Caco-2 (cell line): ENCODE measurements around the gene TXNDC16. TPM values are rescaled to one million over a fixed set of nuclear protein-coding genes. Genes with fewer than 3 reads are reported as not detected.
"Not testable (repeated sequence)": the region's sequence is repeated elsewhere in the genome, so short reads cannot be mapped to it uniquely, and the experiment has no call there.

Experiments
- BruUV-seq: library from RNA; stranded (reverse); fragments of 400-500 nt; replicated peaks from 2 replicates; lab custom pipeline; 2021; lab: Mats Ljungman, UMichigan
- CTCF ChIA-PET: fragments of 300-600 bp; sonication (Branson Sonifier 250); formaldehyde crosslinking; loops from one replicate; lab custom pipeline; 2022; ENCODE audit warnings: antibody characterized with exemption; lab: Charles Lee
- POLR2A ChIA-PET: fragments of 300-600 bp; sonication (Branson Sonifier 250); formaldehyde crosslinking; loops from one replicate; lab custom pipeline; 2022; ENCODE audit warnings: antibody characterized with exemption; lab: Charles Lee
- DNase-seq, 2 experiments: peaks; one replicate each; pipeline versions ENCODE4 v3.0.0 to v3.0.0-alpha.2; 2020 to 2022
- H3K27me3 ChIP-seq: replicated peaks from 2 replicates; pipeline ENCODE4 v1.6.0; 2011; ENCODE audit warnings: low read length; ENCODE audit not compliant: control insufficient read depth, insufficient read depth
- H3K36me3 ChIP-seq: 2 replicates; pipeline ENCODE4 v1.5.1; 2011; ENCODE audit warnings: low read length; ENCODE audit not compliant: control insufficient read depth, insufficient read depth
- H3K4me1 ChIP-seq: fragments of 250-450 bp; sonication (Bioruptor Pico); 2 replicates; pipeline ENCODE4 v1.5.1; 2020; ENCODE audit warnings: mild to moderate bottlenecking
- H3K4me3 ChIP-seq: 2 replicates; pipeline ENCODE4 v1.5.1; 2011; ENCODE audit warnings: low read depth, mild to moderate bottlenecking, control low read depth, low read length
- H3K9me3 ChIP-seq: fragments of 250-450 bp; sonication (Bioruptor Pico); 2 replicates; pipeline ENCODE4 v1.5.1; 2020; ENCODE audit warnings: mild to moderate bottlenecking, moderate library complexity
- H3K27ac Mint-ChIP-seq: one replicate; pipeline ENCODE4 v1.8.0; 2022; ENCODE audit warnings: mixed read lengths; ENCODE audit not compliant: unreplicated experiment
- H3K27me3 Mint-ChIP-seq: one replicate; pipeline ENCODE4 v1.8.0; 2022; ENCODE audit warnings: mixed read lengths; ENCODE audit not compliant: insufficient read depth, unreplicated experiment
- H3K36me3 Mint-ChIP-seq: one replicate; pipeline ENCODE4 v1.8.0; 2022; ENCODE audit warnings: mild to moderate bottlenecking, mixed read lengths; ENCODE audit not compliant: insufficient read depth, unreplicated experiment
- H3K4me1 Mint-ChIP-seq: one replicate; pipeline ENCODE4 v1.8.0; 2022; ENCODE audit warnings: low read depth, mixed read lengths; ENCODE audit not compliant: unreplicated experiment
- H3K4me3 Mint-ChIP-seq: one replicate; pipeline ENCODE4 v1.8.0; 2022; ENCODE audit warnings: mild to moderate bottlenecking, moderate library complexity, mixed read lengths; ENCODE audit not compliant: unreplicated experiment
- H3K9me3 Mint-ChIP-seq: one replicate; pipeline ENCODE4 v1.8.0; 2022; ENCODE audit warnings: mixed read lengths; ENCODE audit not compliant: unreplicated experiment
- CTCF ChIP-seq, 2 experiments: fragments of 200-600 bp in 1 of 2; IDR thresholded peaks; 1 replicate in 1 of 2; 2 replicates in 1 of 2; pipeline versions ENCODE4 v1.5.1 to v1.8.0; 2011 to 2022; ENCODE audit warnings: antibody characterized with exemption in 1 of 2, control low read depth in 1 of 2, inconsistent platforms in 1 of 2, low read depth in 1 of 2, low read length in 1 of 2, mild to moderate bottlenecking in 1 of 2, moderate library complexity in 1 of 2; ENCODE audit not compliant: insufficient read depth in 1 of 2, severe bottlenecking in 1 of 2, unreplicated experiment in 1 of 2
- intact Hi-C: fragments of 100-400 bp; cut with micrococcal nuclease; formaldehyde crosslinking; loops from one replicate; pipeline ENCODE4 v1.10.0; 2022; ENCODE audit not compliant: unreplicated experiment
- total RNA-seq: library from RNA; stranded (reverse); gene quantifications from 2 replicates; pipeline ENCODE4 v1.2.3, GENCODE V29; 2022

The TXNDC16 gene
- total RNA-seq, 1 experiment from 2014 or later, result 6.6 TPM

GRCh38 chr14:52473557-52473956 is 78.7 kb downstream of the TXNDC16 start:
- ChIA-PET POLR2A (no interaction called here), CTCF (no interaction called here)
- no TSS peak for BruUV-seq
- H3K4me1 ChIP-seq, result no peaks in the 10 kb centered on the region
- Mint-ChIP-seq H3K36me3 (no peaks in the 10 kb centered on the region), H3K27ac (no peak overlapping the region), H3K27me3 (no peaks in the 10 kb centered on the region), H3K4me3 (no peak overlapping the region), H3K4me1 (no peaks in the 10 kb centered on the region), H3K9me3 (peaks cover 20% of the 10 kb centered on the region)
- H3K4me3 ChIP-seq, result no peak overlapping the region
- no peaks in the 10 kb centered on the region for H3K36me3 ChIP-seq
- H3K9me3 ChIP-seq, result no peaks in the 10 kb centered on the region
- H3K27me3 ChIP-seq, result no peaks in the 10 kb centered on the region
- intact Hi-C loops, result loop anchor here (1.0 kb wide), 1 partner anchor 174 kb away; no protein-coding TSS in a partner anchor
- TF ChIP-seq CTCF (IDR thresholded peaks at IDR 0.05; ENCODE audit: insufficient read depth in 1 of 2, low read depth in 1 of 2, low read length in 1 of 2, severe bottlenecking in 1 of 2, unreplicated experiment in 1 of 2), result peak; percentile 3 to 23
- DNase-seq, result peak in 1 of 2 experiments; percentile 22

- no peak overlapping the region for H3K4me3 Mint-ChIP-seq
- intact Hi-C loops, result loop anchor here (1.0 kb wide), 1 partner anchor 173 kb away; no protein-coding TSS in a partner anchor
- Histone ChIP-seq H3K9me3 (no peaks in the 10 kb centered on the region), H3K27me3 (no peaks in the 10 kb centered on the region), H3K36me3 (no peaks in the 10 kb centered on the region), H3K4me1 (no peaks in the 10 kb centered on the region), H3K4me3 (no peak overlapping the region)
- no peak overlapping the region for H3K27ac Mint-ChIP-seq
- no peaks in the 10 kb centered on the region for H3K27me3 Mint-ChIP-seq
- no peaks in the 10 kb centered on the region for H3K36me3 Mint-ChIP-seq
- DNase-seq, result no peak
- H3K4me1 Mint-ChIP-seq, result no peaks in the 10 kb centered on the region
- no peak for TF ChIP-seq CTCF (IDR thresholded peaks at IDR 0.05; ENCODE audit: insufficient read depth in 1 of 2, low read depth in 1 of 2, low read length in 1 of 2, severe bottlenecking in 1 of 2, unreplicated experiment in 1 of 2)
- no TSS peak for BruUV-seq
- peaks cover 11% of the 10 kb centered on the region for H3K9me3 Mint-ChIP-seq
- POLR2A ChIA-PET, result no interaction called here
- CTCF ChIA-PET, result no interaction called here
Observed at GRCh38 chr14:52472728-52473127, 79.6 kb downstream of the TXNDC16 start.

GRCh38 chr14:52472251-52472650 is 80.1 kb downstream of the TXNDC16 start:
- H3K27me3 ChIP-seq, H3K36me3 Mint-ChIP-seq, intact Hi-C loops, POLR2A ChIA-PET, H3K4me3 ChIP-seq, H3K9me3 Mint-ChIP-seq, BruUV-seq, DNase-seq, H3K27ac Mint-ChIP-seq, H3K9me3 ChIP-seq, H3K27me3 Mint-ChIP-seq, H3K4me1 Mint-ChIP-seq, H3K4me1 ChIP-seq, CTCF ChIA-PET, H3K36me3 ChIP-seq, H3K4me3 Mint-ChIP-seq: not testable (repeated sequence)
